ENCODE measurements around the gene PTPRM.

DNA sequence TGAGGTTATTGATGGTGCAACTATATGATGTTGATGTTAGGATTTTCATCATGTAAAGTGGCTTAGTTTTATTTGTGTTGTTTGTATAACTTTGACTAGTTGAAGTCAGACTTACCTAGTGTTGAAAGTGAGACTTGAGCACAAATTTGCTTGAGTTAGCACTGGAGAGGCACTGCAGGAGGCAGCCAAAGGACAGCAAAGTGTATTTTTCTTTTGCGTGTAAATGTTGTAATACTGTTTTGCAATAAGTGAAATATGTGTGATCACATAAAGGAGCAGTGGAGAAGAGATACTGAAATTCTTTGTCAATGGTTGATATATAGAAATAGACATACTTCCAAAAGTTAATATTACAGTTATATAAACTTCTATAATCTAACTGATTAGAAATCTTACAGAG lies 710.2 kb downstream of the PTPRM start:
- TF ChIP-seq CTCF (IDR thresholded peaks at IDR 0.05) = no peak
- no peak for TF ChIP-seq RFX5 (IDR thresholded peaks at IDR 0.05; ENCODE audit: low read length)
- TF ChIP-seq CHD2 (IDR thresholded peaks at IDR 0.05; ENCODE audit: low read length, partially characterized antibody) = no peak
- no peak for TF ChIP-seq SMC3 (IDR thresholded peaks at IDR 0.05; ENCODE audit: low read depth, low read length)
- TF ChIP-seq SIN3A (IDR thresholded peaks at IDR 0.05; ENCODE audit: borderline replicate concordance, low read depth, low read length) = no peak
- no peak for TF ChIP-seq EP300 (IDR thresholded peaks at IDR 0.05; ENCODE audit: borderline replicate concordance in 1 of 2, low read depth in 1 of 2, low read length in 1 of 2)
- TF ChIP-seq MXI1 (IDR thresholded peaks at IDR 0.05; ENCODE audit: low read depth, low read length) = no peak
- no peak for TF ChIP-seq EZH2phosphoT487 (IDR thresholded peaks at IDR 0.05; ENCODE audit: borderline replicate concordance, low read depth)
- TF ChIP-seq POLR2AphosphoS5 (IDR thresholded peaks at IDR 0.05; ENCODE audit: low read depth, low read length) = no peak
- TF ChIP-seq, protein P1, sequence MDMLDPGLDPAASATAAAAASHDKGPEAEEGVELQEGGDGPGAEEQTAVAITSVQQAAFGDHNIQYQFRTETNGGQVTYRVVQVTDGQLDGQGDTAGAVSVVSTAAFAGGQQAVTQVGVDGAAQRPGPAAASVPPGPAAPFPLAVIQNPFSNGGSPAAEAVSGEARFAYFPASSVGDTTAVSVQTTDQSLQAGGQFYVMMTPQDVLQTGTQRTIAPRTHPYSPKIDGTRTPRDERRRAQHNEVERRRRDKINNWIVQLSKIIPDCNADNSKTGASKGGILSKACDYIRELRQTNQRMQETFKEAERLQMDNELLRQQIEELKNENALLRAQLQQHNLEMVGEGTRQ (IDR thresholded peaks at IDR 0.05; ENCODE audit: borderline replicate concordance, low read depth, low read length) = no peak
- no peak for TF ChIP-seq FOSL2 (IDR thresholded peaks at IDR 0.05; ENCODE audit: borderline replicate concordance, low read depth)
- TF ChIP-seq, protein P2, sequence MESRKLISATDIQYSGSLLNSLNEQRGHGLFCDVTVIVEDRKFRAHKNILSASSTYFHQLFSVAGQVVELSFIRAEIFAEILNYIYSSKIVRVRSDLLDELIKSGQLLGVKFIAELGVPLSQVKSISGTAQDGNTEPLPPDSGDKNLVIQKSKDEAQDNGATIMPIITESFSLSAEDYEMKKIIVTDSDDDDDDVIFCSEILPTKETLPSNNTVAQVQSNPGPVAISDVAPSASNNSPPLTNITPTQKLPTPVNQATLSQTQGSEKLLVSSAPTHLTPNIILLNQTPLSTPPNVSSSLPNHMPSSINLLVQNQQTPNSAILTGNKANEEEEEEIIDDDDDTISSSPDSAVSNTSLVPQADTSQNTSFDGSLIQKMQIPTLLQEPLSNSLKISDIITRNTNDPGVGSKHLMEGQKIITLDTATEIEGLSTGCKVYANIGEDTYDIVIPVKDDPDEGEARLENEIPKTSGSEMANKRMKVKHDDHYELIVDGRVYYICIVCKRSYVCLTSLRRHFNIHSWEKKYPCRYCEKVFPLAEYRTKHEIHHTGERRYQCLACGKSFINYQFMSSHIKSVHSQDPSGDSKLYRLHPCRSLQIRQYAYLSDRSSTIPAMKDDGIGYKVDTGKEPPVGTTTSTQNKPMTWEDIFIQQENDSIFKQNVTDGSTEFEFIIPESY (IDR thresholded peaks at IDR 0.05; ENCODE audit: borderline replicate concordance, low read depth) = no peak
